Activated CD8-positive, alpha-beta T cell treated with anti-CD3 and anti-CD28 coated beads for 36 hours (primary cell): ENCODE results near the gene FIZ1. TPM values are rescaled to one million over a fixed set of nuclear protein-coding genes. Genes with fewer than 3 reads are reported as not detected.
"Not testable (repeated sequence)": the region's sequence is repeated elsewhere in the genome, so short reads cannot be mapped to it uniquely, and the experiment has no call there.

ENCODE experiments used
- ATAC-seq: fragments of 200-7000 bp; cut with Tn5 transposase; one replicate; pipeline ENCODE4 v1.10.0; 2021; ENCODE audit warnings: mild to moderate bottlenecking, moderate library complexity
- CTCF ChIA-PET: fragments of 350-600 bp; sonication (Branson Sonifier 250); formaldehyde crosslinking; loops from one replicate; lab custom pipeline; 2021; ENCODE audit warnings: antibody characterized with exemption; lab: Charles Lee
- POLR2A ChIA-PET: fragments of 350-600 bp; sonication (Branson Sonifier 250); formaldehyde crosslinking; loops from one replicate; lab custom pipeline; 2021; ENCODE audit warnings: antibody characterized with exemption; lab: Charles Lee
- DNase-seq: peaks from one replicate; pipeline ENCODE4 v3.0.0-alpha.2; 2020
- H3K27ac Mint-ChIP-seq: one replicate; pipeline ENCODE4 v1.8.0; 2021; ENCODE audit warnings: mild to moderate bottlenecking, mixed read lengths
- H3K27me3 Mint-ChIP-seq: one replicate; pipeline ENCODE4 v1.8.0; 2021; ENCODE audit warnings: mixed read lengths
- H3K36me3 Mint-ChIP-seq: one replicate; pipeline ENCODE4 v1.8.0; 2021; ENCODE audit warnings: low read depth, mixed read lengths
- H3K4me1 Mint-ChIP-seq: one replicate; pipeline ENCODE4 v1.8.0; 2021; ENCODE audit warnings: low read depth, mixed read lengths
- H3K4me3 Mint-ChIP-seq: one replicate; pipeline ENCODE4 v1.8.0; 2021; ENCODE audit warnings: mild to moderate bottlenecking, moderate library complexity, mixed read lengths
- H3K9me3 Mint-ChIP-seq: one replicate; pipeline ENCODE4 v1.8.0; 2021; ENCODE audit warnings: mixed read lengths
- CTCF ChIP-seq: fragments of 200-600 bp; IDR thresholded peaks from one replicate; pipeline ENCODE4 v1.8.0; 2022; ENCODE audit warnings: antibody characterized with exemption, mild to moderate bottlenecking
- intact Hi-C: fragments of 100-400 bp; cut with micrococcal nuclease; formaldehyde crosslinking; loops from one replicate; pipeline ENCODE4 v1.10.0; 2022
- total RNA-seq, 2 experiments: library from RNA; stranded (reverse); gene quantifications; one replicate each; pipeline ENCODE4 v1.2.3, GENCODE V29; 2021

FIZ1 gene
- total RNA-seq, 2 experiments from 2014 or later = 11.4 to 13.2 TPM

GRCh38 chr19:55586976-55587668, 12.2 kb downstream of the FIZ1 start:
- CTCF ChIA-PET = interaction anchor here (0.7 to 2.6 kb wide), 4 partner anchors 19 to 83 kb away, joined by 3 to 8 read pairs (median 4); partner anchors contain the start of gene ZNF865
- DNase-seq (peak; percentile 99), ATAC-seq (peak; percentile 99)
- POLR2A ChIA-PET = interaction anchor here (1.0 kb wide), 1 partner anchor 9 kb away, joined by 3 read pairs; no protein-coding TSS in a partner anchor
- intact Hi-C loops = no loop called here
- peaks cover 22% of the 10 kb centered on the region for H3K4me1 Mint-ChIP-seq
- no peaks in the 10 kb centered on the region for H3K9me3 Mint-ChIP-seq
- H3K36me3 Mint-ChIP-seq = peaks cover 4% of the 10 kb centered on the region
- H3K27me3 Mint-ChIP-seq = no peaks in the 10 kb centered on the region
- H3K27ac Mint-ChIP-seq = peak overlapping the region; percentile 42
- no peak for TF ChIP-seq CTCF
- peak overlapping the region; percentile 76 for H3K4me3 Mint-ChIP-seq

- ChIA-PET CTCF (interaction anchor here (0.8 to 2.6 kb wide), 5 partner anchors 13 to 118 kb away, joined by 3 to 8 read pairs (median 4); no protein-coding TSS in a partner anchor), POLR2A (interaction anchor here (0.8 to 1.3 kb wide), 4 partner anchors 10 to 98 kb away, joined by 3 to 4 read pairs (median 4); partner anchors contain the start of gene FIZ1)
- no peaks in the 10 kb centered on the region for H3K9me3 Mint-ChIP-seq
- DNase-seq = peak; percentile 61
- no peak overlapping the region for H3K27ac Mint-ChIP-seq
- intact Hi-C loops = no loop called here
- peak overlapping the region; percentile 76 for H3K4me3 Mint-ChIP-seq
- ATAC-seq = peak; percentile 26
- no peaks in the 10 kb centered on the region for H3K36me3 Mint-ChIP-seq
- H3K27me3 Mint-ChIP-seq = no peaks in the 10 kb centered on the region
- TF ChIP-seq CTCF = no peak
- peaks cover 32% of the 10 kb centered on the region for H3K4me1 Mint-ChIP-seq
These were observed 13.5 kb downstream of the FIZ1 start for GRCh38 chr19:55585658-55586339.

- Mint-ChIP-seq H3K9me3 (no peaks in the 10 kb centered on the region), H3K27me3 (no peaks in the 10 kb centered on the region), H3K36me3 (peaks cover 2% of the 10 kb centered on the region), H3K4me1 (peaks cover 34% of the 10 kb centered on the region), H3K27ac (no peak overlapping the region), H3K4me3 (no peak overlapping the region)
- ChIA-PET CTCF (interaction anchor here (1.3 to 2.2 kb wide), 3 partner anchors 21 to 117 kb away, joined by 4 to 8 read pairs (median 4); partner anchors contain the start of gene ZNF865), POLR2A (interaction anchor here (1.0 to 1.3 kb wide), 2 partner anchors 11 to 97 kb away, joined by 3 to 4 read pairs; no protein-coding TSS in a partner anchor)
- no peak for DNase-seq
- no peak for ATAC-seq
- no peak for TF ChIP-seq CTCF
- intact Hi-C loops = no loop called here
These were observed 14.4 kb downstream of the FIZ1 start for GRCh38 chr19:55584871-55585270.

- POLR2A ChIA-PET, H3K27ac Mint-ChIP-seq, intact Hi-C loops, DNase-seq, ATAC-seq, H3K4me3 Mint-ChIP-seq, H3K27me3 Mint-ChIP-seq, H3K9me3 Mint-ChIP-seq, H3K36me3 Mint-ChIP-seq: not testable (repeated sequence)
- peaks cover 39% of the 10 kb centered on the region for H3K4me1 Mint-ChIP-seq
- CTCF ChIA-PET = interaction anchor here (0.9 to 2.2 kb wide), 3 partner anchors 22 to 50 kb away, joined by 3 to 8 read pairs (median 3); partner anchors contain the start of gene ZNF865
These were observed 15.4 kb downstream of the FIZ1 start for GRCh38 chr19:55583897-55584296.

- not testable (repeated sequence) for H3K27ac Mint-ChIP-seq, DNase-seq, ATAC-seq
These were observed 17.0 kb downstream of the FIZ1 start for GRCh38 chr19:55582284-55582683.

More at GRCh38 chr19:55582284-55582683, 17.0 kb downstream of the FIZ1 start:
- intact Hi-C loops, CTCF ChIA-PET, H3K9me3 Mint-ChIP-seq, H3K27me3 Mint-ChIP-seq, H3K4me3 Mint-ChIP-seq: not testable (repeated sequence)
- POLR2A ChIA-PET = interaction anchor here (1.3 kb wide), 1 partner anchor 18 kb away, joined by 5 read pairs; the partner anchor contains the start of gene ZNF524
- Mint-ChIP-seq H3K4me1 (peaks cover 32% of the 10 kb centered on the region), H3K36me3 (peaks cover 11% of the 10 kb centered on the region)
